Measurements from ENCODE around the gene UBE2I.

- TF ChIP-seq CTCF (conservative IDR thresholded peaks at IDR 0.05; ENCODE audit: low read length) = no peak
- no peak for TF ChIP-seq EZH2phosphoT487 (IDR thresholded peaks at IDR 0.05; ENCODE audit: borderline replicate concordance, low read depth, low read length)
Observed at GRCh38 chr16:1361685-1362360, 52.4 kb downstream of the UBE2I start.

All from OCI-LY7 (cell line).